ENCODE results near the gene DOLK.

GRCh38 chr9:128913995-128914772 lies 33.2 kb downstream of the DOLK start:
- TF ChIP-seq CTCF (conservative IDR thresholded peaks at IDR 0.05; ENCODE audit: low read depth, low read length) = no peak
- no peak for TF ChIP-seq EZH2 (IDR thresholded peaks at IDR 0.05; ENCODE audit: borderline replicate concordance, low read depth, low read length, poor library complexity, severe bottlenecking)
